ENCODE data around the gene ZNF773.

DNA sequence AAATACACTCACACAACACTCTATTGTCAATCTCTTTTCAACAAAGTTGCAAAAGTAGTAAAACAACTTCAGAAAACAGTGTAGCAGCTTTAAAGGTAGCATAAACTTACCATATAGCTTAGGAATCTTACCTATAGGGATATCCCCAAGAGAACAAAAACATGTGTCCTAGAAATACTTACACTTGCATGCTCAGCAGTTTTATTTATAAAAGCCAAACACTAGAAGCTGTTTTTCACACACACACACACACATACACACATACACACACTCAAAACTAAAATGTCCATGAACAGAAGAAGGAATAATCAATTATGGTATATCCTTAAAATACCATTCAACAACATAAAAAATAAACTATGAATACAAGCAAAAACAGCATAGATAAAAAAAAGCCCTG lies 11.7 kb downstream of the ZNF773 start:
- TF ChIP-seq, protein P1, sequence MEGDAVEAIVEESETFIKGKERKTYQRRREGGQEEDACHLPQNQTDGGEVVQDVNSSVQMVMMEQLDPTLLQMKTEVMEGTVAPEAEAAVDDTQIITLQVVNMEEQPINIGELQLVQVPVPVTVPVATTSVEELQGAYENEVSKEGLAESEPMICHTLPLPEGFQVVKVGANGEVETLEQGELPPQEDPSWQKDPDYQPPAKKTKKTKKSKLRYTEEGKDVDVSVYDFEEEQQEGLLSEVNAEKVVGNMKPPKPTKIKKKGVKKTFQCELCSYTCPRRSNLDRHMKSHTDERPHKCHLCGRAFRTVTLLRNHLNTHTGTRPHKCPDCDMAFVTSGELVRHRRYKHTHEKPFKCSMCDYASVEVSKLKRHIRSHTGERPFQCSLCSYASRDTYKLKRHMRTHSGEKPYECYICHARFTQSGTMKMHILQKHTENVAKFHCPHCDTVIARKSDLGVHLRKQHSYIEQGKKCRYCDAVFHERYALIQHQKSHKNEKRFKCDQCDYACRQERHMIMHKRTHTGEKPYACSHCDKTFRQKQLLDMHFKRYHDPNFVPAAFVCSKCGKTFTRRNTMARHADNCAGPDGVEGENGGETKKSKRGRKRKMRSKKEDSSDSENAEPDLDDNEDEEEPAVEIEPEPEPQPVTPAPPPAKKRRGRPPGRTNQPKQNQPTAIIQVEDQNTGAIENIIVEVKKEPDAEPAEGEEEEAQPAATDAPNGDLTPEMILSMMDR (IDR thresholded peaks at IDR 0.05 in 4 of 5, conservative IDR thresholded peaks at IDR 0.05 in 1 of 5): no peak
- TF ChIP-seq POLR2A (IDR thresholded peaks at IDR 0.05): no peak

Data from gastrocnemius medialis (tissue), 4 donors.